ENCODE measurements around the gene CCSER1.

DNA sequence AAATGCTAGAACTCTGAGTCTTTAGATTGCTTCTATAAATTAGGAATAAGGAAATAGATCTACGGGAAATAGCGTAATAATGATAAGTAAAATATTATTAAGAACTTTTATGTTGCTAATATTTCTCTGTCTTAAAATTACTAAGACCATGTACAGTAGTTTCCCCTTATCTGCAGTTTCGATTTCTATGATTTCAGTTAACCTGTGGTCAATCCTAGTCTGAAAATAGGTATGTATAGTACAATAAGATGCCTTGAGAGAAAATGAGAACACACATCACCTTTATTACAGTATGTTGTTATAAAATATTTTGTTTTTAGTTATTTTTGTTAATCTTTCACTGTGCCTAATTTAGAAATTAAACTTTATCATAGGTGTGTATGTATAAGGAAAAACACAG is 92.6 kb downstream of the CCSER1 start:
- TF ChIP-seq, protein P1, sequence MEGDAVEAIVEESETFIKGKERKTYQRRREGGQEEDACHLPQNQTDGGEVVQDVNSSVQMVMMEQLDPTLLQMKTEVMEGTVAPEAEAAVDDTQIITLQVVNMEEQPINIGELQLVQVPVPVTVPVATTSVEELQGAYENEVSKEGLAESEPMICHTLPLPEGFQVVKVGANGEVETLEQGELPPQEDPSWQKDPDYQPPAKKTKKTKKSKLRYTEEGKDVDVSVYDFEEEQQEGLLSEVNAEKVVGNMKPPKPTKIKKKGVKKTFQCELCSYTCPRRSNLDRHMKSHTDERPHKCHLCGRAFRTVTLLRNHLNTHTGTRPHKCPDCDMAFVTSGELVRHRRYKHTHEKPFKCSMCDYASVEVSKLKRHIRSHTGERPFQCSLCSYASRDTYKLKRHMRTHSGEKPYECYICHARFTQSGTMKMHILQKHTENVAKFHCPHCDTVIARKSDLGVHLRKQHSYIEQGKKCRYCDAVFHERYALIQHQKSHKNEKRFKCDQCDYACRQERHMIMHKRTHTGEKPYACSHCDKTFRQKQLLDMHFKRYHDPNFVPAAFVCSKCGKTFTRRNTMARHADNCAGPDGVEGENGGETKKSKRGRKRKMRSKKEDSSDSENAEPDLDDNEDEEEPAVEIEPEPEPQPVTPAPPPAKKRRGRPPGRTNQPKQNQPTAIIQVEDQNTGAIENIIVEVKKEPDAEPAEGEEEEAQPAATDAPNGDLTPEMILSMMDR (IDR thresholded peaks at IDR 0.05), result no peak
- TF ChIP-seq EP300 (IDR thresholded peaks at IDR 0.05) (no peak), POLR2A (IDR thresholded peaks at IDR 0.05) (no peak)
